Smooth muscle cell of the coronary artery (primary cell): Measurements from ENCODE around the gene PHETA1. TPM values are rescaled to one million over a fixed set of nuclear protein-coding genes. Genes with fewer than 3 reads are reported as not detected.

Experiments
- total RNA-seq: library from RNA; depleted of rRNA; stranded (reverse); fragments of >200 nt; gene quantifications from 2 replicates; pipeline ENCODE4 v1.2.3, GENCODE V29; 2014; ENCODE audit warnings: low replicate concordance

PHETA1 gene
- total RNA-seq: 2.9 and 6.4 TPM in 2 replicates

GRCh38 chr12:111368788-111369495 is at the start of gene PHETA1:
Gene PHETA1 (minus strand): TSS chr12:111369095. CDS start chr12:111363427, 5,668 bp downstream.

GRCh38 chr12:111405859-111406473 is 37.1 kb upstream of the PHETA1 start, which contains the start of gene SH2B3:
Gene SH2B3 (plus strand): TSS chr12:111405923. CDS start chr12:111418146, 12,223 bp downstream.

Other genes with a start within 250 kb of the PHETA1 start
- gene SH2B3, start 36.8 kb upstream of the PHETA1 start, total RNA-seq: 5.1 and 14.7 TPM in 2 replicates
- 10.2 and 13.8 TPM in 2 replicates for gene ATXN2, start 230.2 kb upstream of the PHETA1 start, total RNA-seq